HG02884 (cell line): ENCODE measurements around the gene KIF25.

Experiments
- ATAC-seq: cut with Tn5 transposase; IDR thresholded peaks from one replicate; pipeline ENCODE4 v1.9.1; 2021; ENCODE audit warnings: mild to moderate bottlenecking, moderate library complexity; ENCODE audit not compliant: unreplicated experiment

KIF25 gene

GRCh38 chr6:168035098-168035660, 37.7 kb downstream of the KIF25 start:
- ATAC-seq = no peak

- ATAC-seq = no peak
Measured at GRCh38 chr6:168035661-168036545, 38.4 kb downstream of the KIF25 start.

- no peak for ATAC-seq
Measured at GRCh38 chr6:168037242-168037641, 39.8 kb downstream of the KIF25 start.

- ATAC-seq = no peak
Measured at GRCh38 chr6:168037856-168038255, 40.4 kb downstream of the KIF25 start.

GRCh38 chr6:168038576-168039140, 41.2 kb downstream of the KIF25 start:
- ATAC-seq = no peak

GRCh38 chr6:168039301-168039700, 41.8 kb downstream of the KIF25 start:
- ATAC-seq = no peak

- ATAC-seq = no peak
Measured at GRCh38 chr6:168039849-168040248, 42.4 kb downstream of the KIF25 start.

- ATAC-seq = no peak
Measured at GRCh38 chr6:168040856-168041496, 43.5 kb downstream of the KIF25 start.

- no peak for ATAC-seq
Measured at GRCh38 chr6:168041928-168042327, 44.5 kb downstream of the KIF25 start.

- ATAC-seq = no peak
Measured at GRCh38 chr6:168042426-168043192, 45.1 kb downstream of the KIF25 start.

GRCh38 chr6:168043193-168043847, 45.8 kb downstream of the KIF25 start:
- ATAC-seq = no peak

GRCh38 chr6:168043848-168044415, 46.5 kb downstream of the KIF25 start:
- ATAC-seq = no peak

GRCh38 chr6:168044521-168045130, 47.2 kb downstream of the KIF25 start:
- no peak for ATAC-seq

- no peak for ATAC-seq
Measured at GRCh38 chr6:168045141-168045691, 47.7 kb downstream of the KIF25 start.

- no peak for ATAC-seq
Measured at GRCh38 chr6:168045706-168046620, 48.5 kb downstream of the KIF25 start.

GRCh38 chr6:168046696-168047095, 49.2 kb downstream of the KIF25 start:
- ATAC-seq = no peak

- ATAC-seq = no peak
Measured at GRCh38 chr6:168047841-168048723, 50.6 kb downstream of the KIF25 start.
